ENCODE results near the gene PDCL3.

DNA sequence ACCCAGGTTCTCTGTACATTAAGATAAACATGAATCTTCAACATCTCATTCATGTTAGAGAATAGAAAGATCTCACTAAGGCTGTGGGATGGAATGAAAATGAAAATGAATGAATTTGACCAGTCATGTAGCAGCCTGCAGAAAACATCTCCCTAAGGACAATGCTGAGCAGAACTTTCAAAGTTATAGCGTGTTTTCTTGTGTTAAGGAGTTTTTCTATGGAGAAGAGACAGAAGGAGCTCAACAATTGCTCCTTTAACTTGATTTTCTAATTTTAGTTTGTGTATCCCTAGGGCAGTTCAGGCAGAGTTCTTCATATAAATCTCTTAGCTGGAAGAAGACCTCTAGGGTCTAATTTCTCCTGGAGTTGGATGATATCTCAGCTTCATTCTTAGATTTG, 45.2 kb upstream of the PDCL3 start:
- TF ChIP-seq, protein P1, sequence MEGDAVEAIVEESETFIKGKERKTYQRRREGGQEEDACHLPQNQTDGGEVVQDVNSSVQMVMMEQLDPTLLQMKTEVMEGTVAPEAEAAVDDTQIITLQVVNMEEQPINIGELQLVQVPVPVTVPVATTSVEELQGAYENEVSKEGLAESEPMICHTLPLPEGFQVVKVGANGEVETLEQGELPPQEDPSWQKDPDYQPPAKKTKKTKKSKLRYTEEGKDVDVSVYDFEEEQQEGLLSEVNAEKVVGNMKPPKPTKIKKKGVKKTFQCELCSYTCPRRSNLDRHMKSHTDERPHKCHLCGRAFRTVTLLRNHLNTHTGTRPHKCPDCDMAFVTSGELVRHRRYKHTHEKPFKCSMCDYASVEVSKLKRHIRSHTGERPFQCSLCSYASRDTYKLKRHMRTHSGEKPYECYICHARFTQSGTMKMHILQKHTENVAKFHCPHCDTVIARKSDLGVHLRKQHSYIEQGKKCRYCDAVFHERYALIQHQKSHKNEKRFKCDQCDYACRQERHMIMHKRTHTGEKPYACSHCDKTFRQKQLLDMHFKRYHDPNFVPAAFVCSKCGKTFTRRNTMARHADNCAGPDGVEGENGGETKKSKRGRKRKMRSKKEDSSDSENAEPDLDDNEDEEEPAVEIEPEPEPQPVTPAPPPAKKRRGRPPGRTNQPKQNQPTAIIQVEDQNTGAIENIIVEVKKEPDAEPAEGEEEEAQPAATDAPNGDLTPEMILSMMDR (IDR thresholded peaks at IDR 0.05), result no peak
- TF ChIP-seq POLR2AphosphoS5 (IDR thresholded peaks at IDR 0.05) (no peak), POLR2A (IDR thresholded peaks at IDR 0.05) (no peak), EP300 (IDR thresholded peaks at IDR 0.05) (no peak)
